NK-92 treated with Interleukin-12 subunit alpha and Interleukin-12 subunit beta, amount 100 ng/mL, for 24 hours (cell line): ENCODE measurements around the gene USP36.
A peak's percentile ranks its signal among the peaks of the same experiment; 100 is the strongest.
"Not testable (repeated sequence)": the region's sequence is repeated elsewhere in the genome, so short reads cannot be mapped to it uniquely, and the experiment has no call there.

ENCODE experiments used
- DNase-seq: peaks from one replicate; lab custom pipeline; 2025; lab: John Stamatoyannopoulos, UW

USP36 gene

DNA sequence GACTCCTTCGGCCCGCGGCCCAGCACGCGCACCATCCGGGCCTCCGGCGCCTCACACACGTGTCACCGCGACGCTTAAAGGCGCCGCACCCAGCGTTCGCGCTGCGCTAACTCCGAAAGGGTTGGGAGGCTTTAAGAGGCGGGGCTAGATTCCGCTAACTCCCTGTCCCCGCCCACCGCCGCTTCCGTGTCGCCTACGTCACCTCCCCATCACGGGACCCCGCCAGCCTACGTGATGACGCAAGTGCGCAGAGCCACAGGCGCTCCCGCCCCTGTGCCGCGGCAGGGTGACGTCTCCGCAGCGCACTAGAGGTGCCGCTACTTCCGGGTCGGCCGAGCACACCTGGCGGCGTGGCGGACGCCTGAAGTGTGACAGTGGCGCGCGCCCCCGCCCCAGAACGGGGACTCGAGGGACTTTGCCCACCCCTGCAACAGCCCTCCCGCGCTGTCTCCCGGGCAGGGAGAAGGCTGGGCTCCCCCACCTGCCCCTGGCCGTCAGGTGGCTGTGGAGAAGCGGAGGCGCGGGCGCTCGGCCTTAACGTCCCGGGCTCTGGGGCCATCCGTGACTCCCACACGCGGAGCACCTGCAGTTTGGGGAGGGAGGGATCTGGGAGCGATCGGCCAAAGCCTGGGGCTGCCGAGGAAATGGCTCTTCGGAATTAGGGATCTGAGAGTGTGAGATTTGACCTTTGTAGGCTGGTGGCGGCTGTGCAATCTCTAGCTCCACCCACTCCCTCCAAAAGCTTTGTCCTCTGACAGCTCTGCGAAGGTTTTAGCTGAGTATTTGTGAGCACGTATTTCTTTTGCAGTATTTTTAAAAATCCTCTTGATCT, at the start of gene USP36:
USP36 (minus strand) TSS at position 35 of the 832 bp plus-strand sequence. CDS start 4,451 bp downstream, outside the sequence.
- peak; percentile 99 for DNase-seq

DNA sequence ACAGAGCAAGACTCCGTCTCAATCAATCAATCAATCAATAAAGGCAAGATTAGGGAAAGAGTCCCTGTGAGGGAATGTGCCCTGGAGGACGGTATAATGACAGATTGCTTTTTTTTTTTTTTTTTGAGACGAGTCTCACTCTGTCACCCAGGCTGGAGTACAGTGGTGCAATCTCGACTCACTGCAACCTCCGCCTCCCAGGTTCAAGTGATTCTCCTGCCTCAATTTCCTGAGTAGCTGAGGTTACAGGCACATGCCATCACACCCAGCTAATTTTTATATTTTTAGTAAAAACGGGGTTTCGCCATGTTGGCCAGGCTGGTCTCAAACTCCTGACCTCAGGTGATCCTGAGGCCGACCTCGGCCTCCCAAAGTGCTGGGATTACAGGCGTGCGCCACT, 49.5 kb upstream of the USP36 start:
- not testable (repeated sequence) for DNase-seq

- DNase-seq = no peak
Observed at GRCh38 chr17:78889531-78889930, 48.9 kb upstream of the USP36 start.

DNA sequence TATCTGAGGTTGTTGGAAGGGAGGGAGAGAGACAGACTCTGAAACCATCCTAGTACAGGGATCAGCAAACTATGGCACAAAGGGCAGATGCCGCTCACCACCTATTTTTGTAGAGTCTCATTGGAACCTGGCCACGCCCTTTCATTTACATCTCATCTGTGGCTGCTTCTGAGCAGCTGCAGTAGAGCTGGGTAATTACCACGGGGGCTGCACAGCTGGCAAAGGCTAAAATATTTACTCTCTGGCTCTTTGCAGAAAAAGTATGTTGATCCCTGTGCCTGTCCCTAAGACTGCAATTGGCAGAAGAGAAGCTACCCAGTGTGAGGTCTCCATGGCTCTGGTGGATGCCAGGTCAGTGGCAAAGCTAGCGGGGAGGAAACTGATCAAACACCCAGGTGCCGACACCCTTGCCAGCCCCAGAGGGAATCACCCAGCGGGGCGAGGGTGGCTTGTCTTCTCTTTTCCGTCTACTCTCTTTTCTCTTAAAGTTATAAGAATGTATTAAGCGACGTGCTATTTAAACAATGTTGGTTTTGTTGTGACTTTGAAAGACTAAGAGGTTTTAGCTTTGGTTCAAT, 48.4 kb upstream of the USP36 start:
- no peak for DNase-seq

DNA sequence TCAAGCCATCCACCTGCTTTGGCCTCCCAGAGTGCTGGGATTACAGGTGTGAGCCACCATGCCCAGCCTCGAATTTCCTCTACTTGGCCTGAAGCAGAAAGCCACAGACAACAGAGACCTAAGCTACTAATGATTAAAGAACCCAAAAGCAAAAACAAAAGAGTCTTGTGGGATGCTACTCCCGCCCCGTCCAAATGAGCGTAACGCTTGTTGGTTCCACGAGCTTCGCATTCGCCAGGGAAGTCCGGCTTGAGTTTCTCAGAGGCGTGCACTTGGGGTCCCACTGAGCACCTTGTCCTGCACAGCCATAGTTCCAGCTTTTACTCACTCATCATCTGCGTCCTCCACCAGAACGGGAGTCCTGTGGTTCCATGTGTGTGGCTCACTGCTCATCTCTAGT, 46.3 kb upstream of the USP36 start:
- DNase-seq = no peak

GRCh38 chr17:78885956-78886355, 45.3 kb upstream of the USP36 start:
- DNase-seq = no peak

DNA sequence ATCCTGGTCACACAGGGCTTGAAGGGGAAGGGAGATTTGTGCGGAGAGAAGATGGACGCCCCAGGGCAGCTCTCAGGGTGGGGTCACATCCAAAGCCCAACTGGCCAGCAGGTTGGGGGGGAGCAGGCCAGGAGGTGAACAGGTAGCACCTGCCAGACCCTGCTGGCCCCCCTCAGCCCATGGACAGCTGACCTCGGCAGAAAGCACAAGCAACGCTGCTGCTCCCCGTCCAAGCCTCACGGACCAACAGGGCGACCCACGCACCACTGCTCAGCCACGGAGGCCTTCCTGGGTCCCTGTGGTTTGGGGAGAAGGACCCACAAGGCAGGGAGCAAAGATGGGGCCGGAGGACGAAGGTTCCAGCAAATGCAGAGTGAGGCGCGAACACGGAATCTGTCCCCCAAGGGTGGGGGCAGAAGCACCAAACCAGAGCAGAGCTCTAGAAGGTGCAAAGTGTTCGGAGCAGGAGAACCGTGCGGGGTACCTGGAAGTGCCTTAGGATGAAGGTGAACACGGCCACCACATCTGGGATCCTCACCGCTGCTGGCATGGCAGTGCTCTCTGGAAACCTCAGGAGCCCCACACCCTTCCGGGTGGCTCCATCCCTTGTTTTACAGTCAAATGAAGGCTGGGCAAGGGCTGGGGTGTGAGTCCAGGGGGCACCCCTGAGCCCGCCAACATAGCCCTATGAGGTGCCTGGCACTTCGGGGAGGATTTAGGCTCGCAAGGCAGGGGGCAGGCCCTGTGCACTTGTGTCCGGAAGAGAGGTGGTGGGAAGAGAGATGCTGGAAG, 44.5 kb upstream of the USP36 start:
- DNase-seq = no peak

DNA sequence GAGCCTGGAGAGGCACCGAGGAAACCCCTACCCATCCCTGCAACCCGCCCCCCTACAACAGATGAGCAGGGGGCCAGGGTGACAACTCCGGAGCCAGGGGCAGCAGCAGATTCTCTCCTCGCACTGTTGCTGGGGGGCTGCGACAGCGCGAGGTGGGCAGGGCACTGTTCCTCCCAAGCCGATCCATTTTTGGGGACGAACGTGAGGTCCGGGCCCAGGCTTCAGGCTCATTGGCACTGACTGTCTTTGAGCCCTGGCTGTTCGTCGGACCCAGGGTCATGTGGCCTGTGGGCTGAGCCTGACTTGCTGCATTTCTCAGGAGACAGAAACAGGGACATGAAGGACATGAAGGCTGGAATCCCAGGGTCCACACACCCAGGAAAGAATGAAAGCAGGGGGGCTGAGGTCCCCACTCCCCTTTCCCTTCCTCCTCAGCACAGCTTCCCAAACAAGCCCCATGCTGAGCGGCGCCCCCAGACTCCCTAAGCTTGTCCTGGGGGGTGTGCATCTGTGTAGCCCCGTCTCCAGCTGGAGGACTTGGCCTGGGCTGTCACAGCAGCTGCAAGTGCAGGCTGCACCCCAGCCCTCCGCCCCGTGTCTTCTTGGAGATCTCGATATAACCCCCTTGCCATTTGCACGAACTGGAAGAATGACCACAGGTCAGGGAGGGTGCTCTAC, 43.7 kb upstream of the USP36 start:
- no peak for DNase-seq

DNA sequence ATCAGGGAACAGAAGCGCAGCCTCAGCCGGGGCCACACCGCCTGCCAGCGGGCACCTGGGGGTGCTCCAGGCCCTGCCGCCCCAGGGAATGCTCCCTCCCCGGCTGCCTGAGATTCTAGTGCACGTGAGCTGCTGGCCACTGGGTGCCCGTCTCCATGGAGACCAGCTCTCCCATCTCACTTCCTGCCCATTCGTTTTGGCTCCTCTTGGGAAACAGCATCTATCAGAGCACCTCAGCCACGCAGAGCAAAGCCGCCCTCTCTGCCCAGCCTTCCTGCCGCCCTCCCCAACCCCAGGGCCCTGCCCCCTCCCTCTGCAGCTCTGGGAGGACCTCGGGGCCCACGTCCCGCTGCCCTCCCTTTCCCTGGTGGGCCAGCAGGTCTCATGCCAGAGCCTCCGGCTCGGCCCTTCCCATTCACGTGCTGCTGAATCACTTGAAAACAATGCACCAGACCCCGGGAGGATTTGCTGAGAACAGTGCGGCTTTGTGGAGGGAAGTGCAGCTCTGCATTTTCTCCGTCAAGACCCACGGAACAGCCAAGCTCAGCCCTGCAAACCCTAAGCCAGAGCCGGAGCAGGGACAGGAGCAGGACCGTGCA, 43.0 kb upstream of the USP36 start:
- no peak for DNase-seq

DNA sequence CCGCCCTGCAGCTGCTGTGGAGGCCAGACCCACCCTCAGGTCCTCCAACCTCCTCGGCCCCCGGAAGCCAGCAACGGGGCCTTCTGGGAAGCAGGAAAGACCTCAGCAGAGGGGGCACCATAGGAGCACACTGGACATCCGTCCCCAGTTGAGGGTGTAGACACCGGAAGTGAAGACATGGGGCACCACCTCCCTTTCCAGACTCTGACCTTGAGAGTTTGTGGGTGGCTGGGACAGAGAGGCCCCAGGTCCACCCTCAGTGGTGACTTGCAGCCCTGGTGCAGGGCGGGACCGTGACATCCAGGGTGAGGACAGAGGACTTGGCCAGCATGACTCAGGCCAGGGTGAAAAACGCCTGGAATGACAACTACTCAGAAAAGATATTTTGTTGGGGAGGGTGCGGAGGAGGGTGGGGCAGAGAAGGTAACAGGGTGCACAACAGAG, 42.5 kb upstream of the USP36 start:
- DNase-seq = no peak

DNA sequence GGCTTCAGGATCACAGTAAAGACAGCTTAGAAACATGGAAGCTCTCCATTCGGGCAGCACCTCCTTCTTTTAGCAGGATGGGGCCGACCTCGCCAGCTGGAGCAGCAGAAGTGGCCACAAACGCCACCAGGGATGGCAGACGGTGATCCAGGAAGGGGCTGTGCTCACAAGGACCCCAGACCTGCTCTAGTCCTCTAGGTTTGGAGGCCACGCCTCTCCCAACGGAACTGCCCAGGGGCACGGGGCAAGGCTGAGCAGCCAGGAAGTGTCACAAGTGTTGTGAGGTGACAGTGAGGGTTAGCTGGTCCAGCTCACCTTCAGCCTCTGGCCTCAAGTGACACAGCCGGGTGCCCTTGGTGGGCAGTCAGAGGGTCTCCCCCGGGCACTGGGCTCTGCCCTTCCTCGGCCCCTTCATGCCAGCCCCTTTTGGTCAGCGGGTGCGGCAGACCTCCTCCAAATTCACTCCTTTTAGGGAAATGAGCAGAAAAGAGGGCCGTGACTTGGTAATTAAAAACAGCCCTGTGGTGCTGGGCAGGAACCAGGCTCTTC, 42.0 kb upstream of the USP36 start:
- DNase-seq = no peak

DNA sequence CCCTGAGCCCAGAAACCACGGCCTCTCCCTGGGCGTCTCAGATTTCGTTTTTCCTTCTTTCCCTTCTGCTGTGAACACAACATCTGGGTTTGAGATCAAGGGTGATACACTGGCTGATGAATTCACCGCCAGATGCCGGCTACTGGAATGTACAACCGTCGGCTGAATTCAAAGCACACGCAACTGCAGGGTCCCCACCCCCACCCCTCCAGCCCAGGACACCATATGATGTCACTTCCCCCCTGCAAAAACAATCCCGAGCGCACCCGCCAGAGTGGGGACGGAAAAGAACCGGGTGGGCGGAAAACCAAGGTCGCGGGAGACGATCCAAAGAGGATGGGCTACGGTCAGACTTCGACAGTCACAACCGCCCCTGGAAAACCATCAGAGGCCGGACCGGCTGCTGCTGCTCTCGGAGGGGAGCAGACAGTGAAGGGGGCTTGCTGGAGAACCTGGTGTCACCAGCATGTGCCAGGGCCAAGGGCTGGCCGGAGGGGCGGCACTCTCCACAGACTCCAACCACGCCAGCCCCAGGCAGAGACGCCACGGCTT, 39.1 kb upstream of the USP36 start:
- DNase-seq = no peak

DNA sequence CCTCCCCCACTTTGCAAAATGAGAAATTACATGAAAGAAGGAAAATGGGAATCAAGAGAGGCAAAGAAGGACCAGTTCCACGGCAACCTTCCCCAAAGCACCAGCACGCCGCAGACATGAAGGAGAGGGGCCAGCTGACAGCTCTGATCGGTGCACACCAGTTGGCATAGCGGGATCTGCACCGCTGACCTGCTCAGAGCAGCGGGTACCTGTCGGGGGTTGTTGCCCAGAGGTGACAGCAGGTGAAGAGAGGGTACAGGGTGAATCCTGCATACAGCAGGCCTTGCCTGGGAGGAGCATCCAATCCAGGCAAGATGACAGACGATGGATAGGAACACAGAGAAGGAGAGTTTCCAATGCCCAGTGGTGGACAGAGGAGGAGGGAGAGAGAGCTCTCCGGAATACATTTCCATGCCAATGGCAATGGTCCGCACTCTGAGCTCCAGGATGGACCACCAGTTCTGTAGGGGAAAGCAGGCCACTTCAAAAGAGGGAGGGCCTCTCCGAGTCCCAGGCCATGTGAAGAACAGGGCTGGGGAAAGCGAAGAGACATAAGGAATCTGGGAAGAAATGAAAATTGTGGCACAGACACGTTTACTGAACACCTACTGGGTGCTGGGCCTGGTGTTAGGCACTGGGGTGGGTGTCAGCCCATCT, 38.4 kb upstream of the USP36 start:
- DNase-seq = no peak

DNA sequence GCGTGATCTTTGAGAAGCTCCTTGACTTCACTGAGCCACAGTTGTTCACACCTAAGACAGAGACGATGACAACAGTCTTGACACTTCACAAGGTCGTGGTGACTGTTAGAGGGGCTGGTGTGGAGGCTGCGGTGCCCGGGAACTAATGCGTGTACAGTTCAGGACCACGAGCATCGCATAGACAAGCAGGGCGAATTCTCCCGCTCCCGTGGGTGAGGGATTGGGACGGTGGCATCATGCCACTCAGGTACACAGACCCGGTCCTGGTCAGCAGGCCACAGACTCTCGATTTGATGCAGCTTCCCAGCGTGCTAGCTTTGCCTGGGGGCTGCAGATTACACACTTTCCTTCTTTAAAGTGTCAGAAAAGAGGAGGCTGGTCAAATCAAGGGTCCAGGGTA, 37.6 kb upstream of the USP36 start:
- no peak for DNase-seq

- not testable (repeated sequence) for DNase-seq
Observed at GRCh38 chr17:78876954-78877517, 36.4 kb upstream of the USP36 start.

GRCh38 chr17:78876094-78876597, 35.5 kb upstream of the USP36 start:
- no peak for DNase-seq

DNA sequence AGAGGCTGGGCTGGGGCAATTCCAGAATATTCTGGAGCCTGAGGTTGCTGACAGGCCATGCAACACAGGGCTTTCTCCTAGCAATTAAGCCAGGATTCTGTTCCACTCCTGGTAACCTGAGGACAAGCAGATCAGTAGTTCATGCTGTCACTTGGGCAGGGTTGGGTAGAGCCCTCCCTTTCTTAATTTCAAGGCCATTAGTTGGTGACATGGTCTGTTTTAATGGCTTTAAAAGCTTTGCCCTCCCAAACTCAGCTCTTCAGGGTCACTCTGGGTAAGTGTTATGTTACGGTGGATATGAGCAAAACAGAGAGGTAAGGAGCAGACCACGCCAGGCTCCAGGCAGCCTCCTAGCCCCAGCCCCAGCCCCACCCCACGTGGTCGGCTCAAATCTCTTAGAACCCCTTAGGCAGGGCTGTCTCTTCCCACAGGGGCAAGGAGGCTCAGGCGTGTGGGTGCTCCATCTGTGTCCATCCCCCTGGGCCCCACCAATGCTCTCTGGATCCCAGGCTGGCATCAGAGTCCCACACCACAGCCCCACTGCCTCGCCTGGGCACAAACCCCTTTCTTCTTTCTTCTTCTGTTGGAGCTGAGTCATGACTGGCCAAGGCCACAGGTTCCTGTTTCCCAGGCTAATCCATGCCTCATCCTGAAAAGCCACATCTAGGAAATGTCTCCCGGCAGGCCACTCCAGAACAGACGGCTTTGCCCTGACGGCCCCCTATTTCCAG, 34.9 kb upstream of the USP36 start:
- no peak for DNase-seq

DNA sequence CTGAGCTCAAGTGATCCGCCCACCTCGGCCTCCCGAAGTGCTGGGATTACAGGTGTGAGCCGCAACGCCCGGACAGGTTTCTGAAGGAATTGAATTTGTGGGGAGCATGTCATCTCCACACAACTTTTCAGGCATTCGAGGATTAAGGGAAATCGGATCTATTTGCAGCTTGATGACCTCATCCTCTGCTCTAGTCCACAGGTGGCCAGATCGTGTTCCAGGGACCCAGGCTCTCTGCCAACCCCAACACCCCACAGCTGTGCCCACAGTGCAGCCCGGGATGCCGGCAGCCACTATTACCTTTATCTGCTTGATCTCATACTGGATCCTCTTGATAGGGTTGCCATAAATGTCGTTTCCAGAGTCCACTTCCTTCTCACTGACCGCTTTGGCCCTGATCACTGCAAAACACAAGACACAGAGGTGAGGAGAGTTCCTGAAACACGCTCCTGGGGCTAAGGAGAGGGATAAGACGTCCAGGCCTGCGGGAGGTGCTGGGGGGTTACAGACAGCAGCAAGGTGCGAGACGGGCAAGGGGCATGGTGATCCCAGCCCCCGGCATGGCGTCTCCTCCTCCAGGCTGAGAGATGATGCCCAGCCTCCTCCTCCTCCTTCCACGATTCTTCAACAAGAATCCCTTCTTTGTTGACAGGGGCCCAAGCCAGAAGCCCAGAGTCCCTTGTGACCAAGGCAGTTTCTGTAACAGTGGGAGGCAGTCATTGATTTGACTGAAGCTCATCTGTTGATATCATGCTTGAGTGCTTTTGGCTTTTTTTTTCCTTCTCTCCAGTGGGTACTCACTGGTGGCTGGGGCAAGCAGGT, 33.1 kb upstream of the USP36 start:
- no peak for DNase-seq

GRCh38 chr17:78872486-78872885, 31.9 kb upstream of the USP36 start:
- DNase-seq = no peak
